ENCODE results near the gene SNX27.

DNA sequence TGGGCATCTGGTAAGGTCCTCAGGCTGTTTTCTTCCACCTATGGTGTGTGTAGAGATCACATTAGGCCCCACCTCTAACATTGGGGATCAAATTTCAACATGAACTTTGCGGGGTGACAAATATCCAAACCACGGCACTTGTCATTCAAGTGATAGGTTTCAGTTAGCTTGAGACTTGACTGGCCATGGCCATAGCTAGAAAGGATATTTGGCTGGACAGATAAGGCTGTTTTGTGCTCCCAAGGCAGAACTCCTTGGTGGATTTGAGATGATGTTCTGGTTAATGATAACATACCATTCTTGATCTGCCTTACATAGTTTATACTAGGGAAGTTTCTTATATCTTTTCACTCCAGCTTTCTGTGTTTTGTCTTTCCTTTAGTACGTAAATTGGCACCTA lies 56.2 kb downstream of the SNX27 start:
- TF ChIP-seq, protein P1, sequence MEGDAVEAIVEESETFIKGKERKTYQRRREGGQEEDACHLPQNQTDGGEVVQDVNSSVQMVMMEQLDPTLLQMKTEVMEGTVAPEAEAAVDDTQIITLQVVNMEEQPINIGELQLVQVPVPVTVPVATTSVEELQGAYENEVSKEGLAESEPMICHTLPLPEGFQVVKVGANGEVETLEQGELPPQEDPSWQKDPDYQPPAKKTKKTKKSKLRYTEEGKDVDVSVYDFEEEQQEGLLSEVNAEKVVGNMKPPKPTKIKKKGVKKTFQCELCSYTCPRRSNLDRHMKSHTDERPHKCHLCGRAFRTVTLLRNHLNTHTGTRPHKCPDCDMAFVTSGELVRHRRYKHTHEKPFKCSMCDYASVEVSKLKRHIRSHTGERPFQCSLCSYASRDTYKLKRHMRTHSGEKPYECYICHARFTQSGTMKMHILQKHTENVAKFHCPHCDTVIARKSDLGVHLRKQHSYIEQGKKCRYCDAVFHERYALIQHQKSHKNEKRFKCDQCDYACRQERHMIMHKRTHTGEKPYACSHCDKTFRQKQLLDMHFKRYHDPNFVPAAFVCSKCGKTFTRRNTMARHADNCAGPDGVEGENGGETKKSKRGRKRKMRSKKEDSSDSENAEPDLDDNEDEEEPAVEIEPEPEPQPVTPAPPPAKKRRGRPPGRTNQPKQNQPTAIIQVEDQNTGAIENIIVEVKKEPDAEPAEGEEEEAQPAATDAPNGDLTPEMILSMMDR (IDR thresholded peaks at IDR 0.05): no peak
- TF ChIP-seq POLR2A (IDR thresholded peaks at IDR 0.05): no peak
